ENCODE data around the gene TMIGD2.

TMIGD2 gene

GRCh38 chr19:4334929-4335570, 32.9 kb upstream of the TMIGD2 start:
- TF ChIP-seq CTCF (IDR thresholded peaks at IDR 0.05; ENCODE audit: insufficient read depth, low read depth, low read length, missing control alignments) = no peak
- DNase-seq (ENCODE audit: low read depth) = no peak
- H3K4me3 ChIP-seq (ENCODE audit: low read depth, low read length) = no peak overlapping the region

GRCh38 chr19:4329858-4330257, 27.7 kb upstream of the TMIGD2 start:
- no peak for TF ChIP-seq CTCF (IDR thresholded peaks at IDR 0.05; ENCODE audit: insufficient read depth, low read depth, low read length, missing control alignments)
- DNase-seq (ENCODE audit: low read depth) = no peak
- H3K4me3 ChIP-seq (ENCODE audit: low read depth, low read length) = no peak overlapping the region

GRCh38 chr19:4328991-4329681, 26.9 kb upstream of the TMIGD2 start:
- DNase-seq (ENCODE audit: low read depth) = peak; percentile 62
- peak overlapping the region; percentile 45 for H3K4me3 ChIP-seq (ENCODE audit: low read depth, low read length)

- DNase-seq (ENCODE audit: low read depth) = peak; percentile 96
- H3K4me3 ChIP-seq (ENCODE audit: low read depth, low read length) = peak overlapping the region; percentile 45
- no peak for TF ChIP-seq CTCF (IDR thresholded peaks at IDR 0.05; ENCODE audit: insufficient read depth, low read depth, low read length, missing control alignments)
Measured at GRCh38 chr19:4328243-4328990, 26.2 kb upstream of the TMIGD2 start.

GRCh38 chr19:4327877-4328242, 25.7 kb upstream of the TMIGD2 start:
- TF ChIP-seq CTCF (IDR thresholded peaks at IDR 0.05; ENCODE audit: insufficient read depth, low read depth, low read length, missing control alignments) = no peak
- peak overlapping the region; percentile 3; the same call in 1 of the 2 replicates for H3K4me3 ChIP-seq (ENCODE audit: low read depth, low read length)
- DNase-seq (ENCODE audit: low read depth) = no peak

GRCh38 chr19:4327252-4327876, 25.2 kb upstream of the TMIGD2 start:
- no peak overlapping the region for H3K4me3 ChIP-seq (ENCODE audit: low read depth, low read length)
- no peak for TF ChIP-seq CTCF (IDR thresholded peaks at IDR 0.05; ENCODE audit: insufficient read depth, low read depth, low read length, missing control alignments)
- peak; percentile 57 for DNase-seq (ENCODE audit: low read depth)

- DNase-seq (ENCODE audit: low read depth) = no peak
- no peak for TF ChIP-seq CTCF (IDR thresholded peaks at IDR 0.05; ENCODE audit: insufficient read depth, low read depth, low read length, missing control alignments)
- no peak overlapping the region for H3K4me3 ChIP-seq (ENCODE audit: low read depth, low read length)
Measured at GRCh38 chr19:4326837-4327251, 24.7 kb upstream of the TMIGD2 start.
